D721Med (cell line): ENCODE results near the gene AP1S1.
"Not testable (repeated sequence)": the region's sequence is repeated elsewhere in the genome, so short reads cannot be mapped to it uniquely, and the experiment has no call there.

Experiments
- DNase-seq: peaks from one replicate; pipeline ENCODE4 v3.0.0; 2011; ENCODE audit warnings: low spot score; ENCODE audit not compliant: insufficient read length
- FAIRE-seq: peaks from 2 replicates; lab custom pipeline; 2011; peaks lifted over from hg19 to GRCh38; lab: Jason Lieb, UNC
- CTCF ChIP-seq: IDR thresholded peaks from 2 replicates; pipeline ENCODE4 v1.5.1; 2012; ENCODE audit warnings: mild to moderate bottlenecking, control low read depth; ENCODE audit not compliant: insufficient read depth; ENCODE audit errors: missing control alignments

Gene AP1S1

GRCh38 chr7:101111261-101111660 lies 43.0 kb upstream of the AP1S1 start:
- TF ChIP-seq CTCF, result no peak
- FAIRE-seq, result no peak
- no peak for DNase-seq

- FAIRE-seq, result no peak
- TF ChIP-seq CTCF, result no peak
- no peak for DNase-seq
Measured at GRCh38 chr7:101112233-101112632, 42.0 kb upstream of the AP1S1 start.

- FAIRE-seq, DNase-seq: not testable (repeated sequence)
Measured at GRCh38 chr7:101113140-101113539, 41.1 kb upstream of the AP1S1 start.

GRCh38 chr7:101113836-101114235 lies 40.4 kb upstream of the AP1S1 start:
- no peak for TF ChIP-seq CTCF
- DNase-seq, result no peak
- FAIRE-seq, result no peak

- FAIRE-seq (no peak), DNase-seq (no peak)
- no peak for TF ChIP-seq CTCF
Measured at GRCh38 chr7:101114492-101114891, 39.8 kb upstream of the AP1S1 start.

GRCh38 chr7:101115215-101115614 lies 39.1 kb upstream of the AP1S1 start:
- no peak for TF ChIP-seq CTCF
- FAIRE-seq (no peak), DNase-seq (no peak)

GRCh38 chr7:101116898-101117297 lies 37.4 kb upstream of the AP1S1 start:
- no peak for FAIRE-seq
- DNase-seq, result no peak
- TF ChIP-seq CTCF, result no peak

- TF ChIP-seq CTCF, result no peak
- FAIRE-seq, result no peak
Measured at GRCh38 chr7:101118856-101119255, 35.4 kb upstream of the AP1S1 start.

More at GRCh38 chr7:101118856-101119255, 35.4 kb upstream of the AP1S1 start:
- DNase-seq, result no peak
